Measurements from ENCODE around the gene PLXNB3.
A peak's percentile ranks its signal among the peaks of the same experiment; 100 is the strongest.
"Not testable (repeated sequence)": the region's sequence is repeated elsewhere in the genome, so short reads cannot be mapped to it uniquely, and the experiment has no call there.

The PLXNB3 gene

DNA sequence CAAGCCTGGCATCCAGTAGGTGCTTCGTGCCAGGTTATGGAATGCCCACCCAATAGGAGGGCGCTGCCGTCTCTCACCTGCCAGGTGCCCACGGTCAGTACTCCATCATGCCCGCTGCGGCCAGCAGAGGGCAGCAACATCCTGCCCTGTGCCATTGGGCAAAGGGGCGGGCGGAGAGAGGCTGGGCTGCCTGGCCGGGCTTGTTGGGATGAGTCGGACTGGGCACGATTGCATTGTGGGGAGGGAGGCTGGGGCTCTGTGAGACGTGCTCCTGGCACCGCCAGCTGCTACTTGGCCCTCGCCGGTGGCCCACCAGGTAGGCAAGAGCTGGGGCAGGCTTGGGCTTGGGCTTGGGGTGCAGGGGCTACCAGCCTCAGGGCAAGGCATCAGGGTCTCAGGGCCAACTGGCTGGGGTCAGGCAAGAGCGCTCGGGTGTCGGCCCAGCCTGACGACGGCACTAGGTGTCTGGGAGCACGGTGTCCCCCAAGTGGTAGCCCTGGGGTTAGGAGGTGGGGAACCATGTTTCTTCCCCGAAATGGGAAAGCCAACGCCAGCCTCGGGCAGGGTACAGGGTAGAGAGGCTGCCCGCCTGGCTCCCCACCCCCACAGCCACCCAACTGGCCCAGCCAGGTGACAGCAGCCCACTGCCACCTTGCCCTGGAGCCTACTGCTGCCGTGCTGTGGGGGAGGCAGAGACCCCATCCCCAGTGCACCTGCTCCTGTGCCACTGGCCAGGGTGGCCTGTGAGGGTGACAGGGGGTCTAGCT is at the start of gene PLXNB3:
Gene PLXNB3, plus strand, starts transcription at position 261 of the 767 bp plus-strand sequence. CDS start 1,287 bp downstream, outside the sequence.
- DNase-seq (ENCODE audit: low spot score), result peak; percentile 86

DNA sequence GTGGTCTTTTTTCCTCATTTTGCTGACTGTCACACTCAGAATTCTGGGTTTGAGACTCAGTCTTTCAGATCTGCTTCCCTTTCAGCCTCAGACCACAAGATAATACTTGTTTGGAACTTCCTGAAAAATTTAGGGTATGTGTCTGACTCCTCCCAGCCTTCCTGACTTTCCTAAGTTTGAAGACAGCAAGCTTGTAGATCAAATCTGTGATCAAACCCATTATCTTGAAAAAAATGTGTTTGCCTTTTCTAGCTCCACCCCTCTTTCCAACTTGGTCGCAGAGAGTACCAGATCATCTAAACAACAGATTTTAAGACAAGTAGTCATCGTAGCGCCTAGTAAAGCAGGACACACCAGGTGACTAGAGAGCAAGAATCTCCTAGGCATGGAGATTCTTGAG is 49.8 kb upstream of the PLXNB3 start:
- no peak for DNase-seq (ENCODE audit: low spot score)

DNA sequence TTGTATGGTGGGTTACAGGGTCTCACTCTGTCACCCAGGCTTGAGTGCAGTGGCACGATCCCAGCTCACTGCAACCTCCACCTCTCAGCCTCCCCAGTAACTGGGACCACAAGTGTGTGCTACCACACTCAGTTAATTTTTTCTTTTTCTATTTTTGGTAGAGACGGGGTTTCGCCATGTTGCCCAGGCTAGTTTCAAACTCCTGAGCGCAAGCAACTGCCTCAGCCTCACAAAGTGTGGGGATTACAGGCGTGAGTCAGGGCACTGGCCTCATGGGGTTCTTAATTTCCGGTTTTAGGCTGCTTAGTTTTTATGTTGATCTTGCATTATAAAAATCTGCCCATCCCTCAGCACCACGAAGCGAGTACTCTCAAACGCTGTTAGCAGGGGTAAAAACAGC is 46.6 kb upstream of the PLXNB3 start:
- DNase-seq (ENCODE audit: low spot score), result no peak

DNA sequence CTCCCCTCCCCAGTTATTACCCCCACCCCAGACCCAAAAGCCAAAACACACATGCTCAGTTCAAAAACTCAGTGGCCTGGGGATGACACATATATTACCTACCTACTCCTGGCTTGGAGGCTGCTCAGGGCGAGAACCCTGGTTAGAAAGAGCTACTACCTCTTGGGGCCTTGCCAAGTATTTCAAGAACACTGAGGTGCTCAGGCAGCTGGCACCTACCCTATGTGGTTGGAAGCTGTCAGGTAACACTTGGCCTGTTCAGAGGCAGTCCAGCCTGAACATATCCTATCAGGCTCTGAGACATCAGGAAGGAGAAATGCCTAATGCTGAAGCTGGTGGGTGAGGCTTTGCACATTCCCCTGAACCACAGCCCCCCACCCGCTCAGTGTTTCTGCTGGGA is 44.8 kb upstream of the PLXNB3 start:
- no peak for DNase-seq (ENCODE audit: low spot score)

DNA sequence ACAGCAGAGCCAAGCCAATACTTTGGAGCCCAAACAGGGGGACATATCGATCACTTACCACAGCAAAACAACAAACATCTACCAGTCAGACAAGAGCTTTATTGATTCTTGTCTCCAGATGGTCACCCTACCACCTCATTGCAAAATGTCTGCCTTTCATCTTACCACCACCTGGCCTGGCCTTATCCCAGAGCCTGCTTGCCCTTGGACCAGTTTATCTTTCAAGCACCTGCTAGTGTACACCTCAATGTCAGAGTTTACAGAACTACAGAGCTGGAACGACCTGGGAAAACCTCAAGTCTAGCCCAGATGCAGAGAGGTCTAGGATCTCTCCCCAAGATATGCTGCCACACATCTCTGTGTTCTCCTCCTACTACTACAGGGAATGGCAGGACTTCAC is 44.3 kb upstream of the PLXNB3 start:
- no peak for DNase-seq (ENCODE audit: low spot score)

DNA sequence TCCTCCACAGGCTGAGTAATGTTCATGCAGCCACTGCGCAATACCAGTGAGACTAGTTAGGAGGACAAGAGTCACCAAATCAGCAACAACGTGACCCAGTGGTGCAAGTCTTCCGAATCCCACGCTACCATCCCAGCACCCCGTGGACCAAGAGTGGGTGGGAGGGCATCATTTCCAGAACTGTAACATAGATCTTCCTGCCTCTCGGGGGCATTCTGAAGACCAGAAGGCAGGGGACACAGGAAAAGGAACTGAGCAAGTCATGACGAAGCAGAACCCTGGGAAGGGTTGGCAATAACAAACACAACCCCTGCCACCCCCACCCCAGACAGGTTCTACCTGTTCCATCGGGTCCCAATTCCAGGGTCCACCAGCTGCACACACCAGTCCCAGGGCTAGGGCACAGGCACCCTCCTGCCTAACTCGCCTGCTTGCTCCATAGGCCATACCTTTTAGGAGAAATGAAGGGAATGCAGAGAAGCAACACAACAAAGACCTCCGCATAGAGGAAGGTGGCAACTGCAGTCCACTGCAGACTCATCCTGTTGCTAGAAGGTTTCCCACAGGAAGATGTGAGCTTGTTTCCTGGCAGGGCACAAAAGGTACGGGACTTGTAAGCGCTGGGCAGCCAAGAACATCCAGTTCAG is 41.2 kb upstream of the PLXNB3 start:
- no peak for DNase-seq (ENCODE audit: low spot score)

DNA sequence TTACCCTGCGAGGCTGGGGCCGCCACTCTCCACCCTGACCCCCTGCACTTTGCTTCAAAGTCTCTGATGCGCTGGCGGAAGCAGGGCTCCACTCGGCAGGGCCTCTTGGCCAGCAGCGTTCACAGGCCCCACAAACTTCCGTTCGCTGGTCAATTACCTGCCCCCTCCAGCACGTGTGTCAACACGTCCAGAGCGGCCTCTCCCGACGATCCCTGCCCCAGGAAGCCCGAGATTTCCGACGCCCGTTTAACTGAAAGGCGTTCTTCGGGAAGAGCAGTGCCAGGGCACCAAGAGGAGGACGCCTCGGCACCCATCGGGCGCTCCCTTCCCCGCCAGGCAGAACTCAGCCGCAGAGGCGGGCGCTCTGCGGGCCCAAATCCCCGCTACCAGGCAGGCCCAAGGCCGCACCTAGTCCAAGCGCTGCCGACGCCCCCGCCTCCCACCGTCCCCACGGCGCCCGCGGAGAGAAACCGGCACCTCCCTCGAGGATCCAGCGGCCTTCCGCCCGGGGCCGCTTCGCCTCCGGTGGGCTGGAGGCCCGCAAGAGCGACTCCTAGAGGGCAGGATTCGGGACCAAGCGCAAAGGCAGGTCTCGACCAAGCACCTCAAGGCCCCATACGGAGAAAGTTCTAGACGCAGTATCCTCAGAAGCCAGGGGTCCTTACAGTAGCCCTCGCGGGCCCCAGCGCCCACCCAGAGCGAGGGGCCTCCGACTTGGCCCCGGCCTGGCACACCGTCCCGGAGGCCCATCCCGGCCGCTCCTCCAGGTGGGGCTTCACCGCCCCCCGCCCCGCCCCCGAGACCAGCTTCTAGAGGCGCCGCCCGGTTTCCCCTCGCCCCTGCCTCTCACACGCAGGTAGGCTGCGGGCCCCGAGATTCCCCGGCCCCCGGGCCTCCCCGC is 40.4 kb upstream of the PLXNB3 start:
- peak; percentile 65 for DNase-seq (ENCODE audit: low spot score)

DNA sequence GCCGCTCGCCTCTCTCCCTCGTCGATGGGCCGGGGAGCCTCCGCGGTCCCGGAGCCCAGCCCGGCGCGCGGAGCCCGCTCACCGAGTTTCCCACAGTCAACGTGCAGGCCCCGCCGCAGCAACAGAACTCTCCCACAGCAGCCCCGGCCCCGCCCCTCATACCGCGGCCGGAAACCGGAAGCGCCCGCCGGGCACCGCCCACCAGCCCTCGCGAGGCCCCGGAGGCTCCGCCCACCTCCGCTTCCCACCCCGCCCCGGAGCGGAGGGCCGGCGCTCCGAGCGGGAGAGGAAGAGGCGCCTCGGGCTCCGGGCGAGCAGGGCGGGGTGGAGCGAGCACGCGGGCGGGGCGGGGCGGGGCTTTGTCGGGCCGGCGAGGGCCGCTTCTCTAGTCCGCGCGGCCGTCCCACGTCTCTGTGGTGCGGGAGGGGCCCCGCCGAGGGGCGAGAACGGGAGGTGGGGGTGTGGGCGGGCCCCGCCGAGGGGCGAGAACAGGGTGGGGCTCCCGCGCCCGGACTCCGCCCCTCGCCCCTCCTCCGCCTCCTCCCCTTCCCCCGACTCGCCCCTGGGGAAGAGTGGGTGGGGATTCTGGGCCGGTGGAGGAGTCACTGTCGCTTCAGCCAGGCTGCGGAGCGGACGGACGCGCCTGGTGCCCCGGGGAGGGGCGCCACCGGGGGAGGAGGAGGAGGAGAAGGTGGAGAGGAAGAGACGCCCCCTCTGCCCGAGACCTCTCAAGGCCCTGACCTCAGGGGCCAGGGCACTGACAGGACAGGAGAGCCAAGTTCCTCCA is 39.6 kb upstream of the PLXNB3 start, which contains the start of the genes ABCD1 and BCAP31:
Gene ABCD1, plus strand, starts transcription at position 605 of the 787 bp plus-strand sequence. CDS start 411 bp downstream, outside the sequence.
Gene BCAP31, minus strand, starts transcription at position 136 of the 787 bp plus-strand sequence. CDS start 1,143 bp downstream, outside the sequence.
- peak; percentile 87 for DNase-seq (ENCODE audit: low spot score)

DNA sequence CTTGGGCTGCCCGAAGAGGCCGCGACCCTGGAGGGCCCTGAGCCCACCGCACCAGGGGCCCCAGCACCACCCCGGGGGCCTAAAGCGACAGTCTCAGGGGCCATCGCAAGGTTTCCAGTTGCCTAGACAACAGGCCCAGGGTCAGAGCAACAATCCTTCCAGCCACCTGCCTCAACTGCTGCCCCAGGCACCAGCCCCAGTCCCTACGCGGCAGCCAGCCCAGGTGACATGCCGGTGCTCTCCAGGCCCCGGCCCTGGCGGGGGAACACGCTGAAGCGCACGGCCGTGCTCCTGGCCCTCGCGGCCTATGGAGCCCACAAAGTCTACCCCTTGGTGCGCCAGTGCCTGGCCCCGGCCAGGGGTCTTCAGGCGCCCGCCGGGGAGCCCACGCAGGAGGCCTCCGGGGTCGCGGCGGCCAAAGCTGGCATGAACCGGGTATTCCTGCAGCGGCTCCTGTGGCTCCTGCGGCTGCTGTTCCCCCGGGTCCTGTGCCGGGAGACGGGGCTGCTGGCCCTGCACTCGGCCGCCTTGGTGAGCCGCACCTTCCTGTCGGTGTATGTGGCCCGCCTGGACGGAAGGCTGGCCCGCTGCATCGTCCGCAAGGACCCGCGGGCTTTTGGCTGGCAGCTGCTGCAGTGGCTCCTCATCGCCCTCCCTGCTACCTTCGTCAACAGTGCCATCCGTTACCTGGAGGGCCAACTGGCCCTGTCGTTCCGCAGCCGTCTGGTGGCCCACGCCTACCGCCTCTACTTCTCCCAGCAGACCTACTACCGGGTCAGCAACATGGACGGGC is 38.8 kb upstream of the PLXNB3 start:
- DNase-seq (ENCODE audit: low spot score), result peak; percentile 32

DNA sequence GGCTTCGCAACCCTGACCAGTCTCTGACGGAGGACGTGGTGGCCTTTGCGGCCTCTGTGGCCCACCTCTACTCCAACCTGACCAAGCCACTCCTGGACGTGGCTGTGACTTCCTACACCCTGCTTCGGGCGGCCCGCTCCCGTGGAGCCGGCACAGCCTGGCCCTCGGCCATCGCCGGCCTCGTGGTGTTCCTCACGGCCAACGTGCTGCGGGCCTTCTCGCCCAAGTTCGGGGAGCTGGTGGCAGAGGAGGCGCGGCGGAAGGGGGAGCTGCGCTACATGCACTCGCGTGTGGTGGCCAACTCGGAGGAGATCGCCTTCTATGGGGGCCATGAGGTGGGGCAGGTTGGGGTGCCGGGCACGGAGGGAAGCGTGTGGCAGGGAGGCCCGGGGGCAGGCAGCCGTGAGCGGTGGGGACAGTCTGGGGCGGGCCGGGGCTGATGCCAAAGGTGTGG is 38.2 kb upstream of the PLXNB3 start:
- no peak for DNase-seq (ENCODE audit: low spot score)

DNA sequence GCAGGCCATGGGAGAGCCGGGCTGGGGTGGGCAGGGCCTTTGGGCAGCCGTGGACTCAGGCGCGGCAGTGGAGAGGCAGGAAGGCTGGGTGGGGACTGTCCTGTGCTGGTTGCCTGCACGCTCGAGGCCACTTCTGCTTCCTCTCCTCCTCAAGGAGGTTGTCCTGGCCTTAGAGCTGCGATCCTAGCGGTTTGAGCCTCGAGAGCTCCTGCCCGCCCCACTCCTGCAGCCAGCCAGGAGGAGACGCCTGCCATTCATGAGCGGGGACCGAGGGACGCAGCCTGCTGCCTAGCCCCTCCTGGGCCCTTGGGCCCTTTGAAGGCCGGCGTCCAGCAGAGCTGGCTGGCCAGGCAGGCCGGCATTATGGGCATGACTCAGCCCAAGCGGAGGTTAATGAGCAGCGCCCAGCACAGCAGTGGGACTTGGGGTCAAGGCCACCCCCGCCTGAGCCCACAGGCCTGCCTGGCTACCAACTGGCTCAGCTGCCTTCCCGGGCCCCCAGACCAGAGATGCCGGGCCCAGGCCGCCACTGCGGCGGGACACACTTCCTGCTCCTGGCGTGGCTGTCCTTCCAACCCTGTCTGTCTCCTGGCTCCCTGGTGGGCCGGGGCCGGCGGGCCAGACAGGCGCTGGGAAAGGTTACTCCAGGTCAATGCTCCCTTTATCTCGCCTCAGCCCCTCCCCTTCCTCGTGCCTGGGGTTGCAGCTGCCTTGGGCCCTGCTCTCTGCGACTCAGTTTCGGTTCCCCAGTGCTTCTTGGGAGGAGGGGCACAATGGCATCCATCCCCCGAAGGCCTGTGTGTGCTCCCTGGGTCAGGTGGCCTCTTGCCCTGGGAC is 37.5 kb upstream of the PLXNB3 start:
- peak; percentile 71 for DNase-seq (ENCODE audit: low spot score)

DNA sequence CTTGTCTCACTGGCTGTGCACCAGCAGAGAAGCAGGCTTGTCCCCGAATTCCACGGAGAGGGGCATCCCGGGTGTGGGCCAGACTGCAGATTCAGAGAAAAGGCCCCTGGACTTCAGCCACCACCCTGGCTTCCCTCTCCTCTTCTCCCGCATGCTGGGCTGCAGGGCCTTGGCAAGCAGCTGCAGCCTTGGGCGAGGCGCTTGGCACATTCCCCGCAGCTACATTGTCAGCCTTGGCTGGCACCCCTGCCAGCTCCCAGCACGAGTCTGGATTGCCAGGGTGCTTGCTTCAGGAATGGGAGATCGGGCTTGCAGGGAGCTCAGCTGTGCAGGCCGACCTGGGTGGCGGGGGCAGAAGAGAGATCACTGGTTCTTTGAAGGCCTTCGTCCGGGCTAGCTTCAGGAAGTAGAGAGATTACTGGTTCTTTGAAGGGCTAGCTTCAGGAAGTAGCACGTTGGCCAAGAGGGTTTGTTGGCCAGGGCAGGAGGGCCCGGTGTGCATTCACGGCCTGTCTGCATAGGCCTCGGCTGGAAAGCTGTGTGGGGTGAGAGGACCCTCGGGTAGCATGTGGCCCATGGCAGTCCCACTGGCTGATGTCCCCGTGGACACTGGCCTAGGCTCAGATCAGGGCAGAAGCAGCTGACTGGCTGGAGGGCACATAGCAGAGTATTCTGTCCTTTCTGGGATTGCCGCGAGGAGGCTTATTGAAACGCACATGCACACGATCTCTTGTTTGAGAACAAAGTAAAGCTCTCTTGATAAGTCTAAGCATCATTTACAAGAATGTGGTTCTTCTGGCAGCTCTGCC is 36.7 kb upstream of the PLXNB3 start:
- DNase-seq (ENCODE audit: low spot score), result peak; percentile 24

DNA sequence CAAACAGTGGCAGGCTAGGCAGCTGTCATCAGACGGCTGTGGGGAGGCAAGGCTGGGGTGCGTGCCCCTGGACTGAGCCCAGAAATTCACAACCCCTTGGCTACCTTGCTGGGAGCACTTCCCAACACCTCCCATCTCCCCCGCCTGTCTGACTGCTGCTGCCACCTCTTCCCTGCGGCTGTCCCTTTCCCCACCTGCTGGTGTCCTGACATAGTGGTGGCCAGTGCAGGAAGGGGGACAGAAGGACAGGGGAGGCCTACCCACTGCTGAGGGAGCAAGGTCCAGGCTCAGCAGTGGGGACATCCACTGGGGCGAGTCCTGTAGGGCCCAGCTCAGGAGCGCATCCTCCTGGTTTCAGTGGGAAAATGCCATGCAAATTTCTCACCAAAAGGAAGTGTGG is 36.0 kb upstream of the PLXNB3 start:
- DNase-seq (ENCODE audit: low spot score), result no peak

DNA sequence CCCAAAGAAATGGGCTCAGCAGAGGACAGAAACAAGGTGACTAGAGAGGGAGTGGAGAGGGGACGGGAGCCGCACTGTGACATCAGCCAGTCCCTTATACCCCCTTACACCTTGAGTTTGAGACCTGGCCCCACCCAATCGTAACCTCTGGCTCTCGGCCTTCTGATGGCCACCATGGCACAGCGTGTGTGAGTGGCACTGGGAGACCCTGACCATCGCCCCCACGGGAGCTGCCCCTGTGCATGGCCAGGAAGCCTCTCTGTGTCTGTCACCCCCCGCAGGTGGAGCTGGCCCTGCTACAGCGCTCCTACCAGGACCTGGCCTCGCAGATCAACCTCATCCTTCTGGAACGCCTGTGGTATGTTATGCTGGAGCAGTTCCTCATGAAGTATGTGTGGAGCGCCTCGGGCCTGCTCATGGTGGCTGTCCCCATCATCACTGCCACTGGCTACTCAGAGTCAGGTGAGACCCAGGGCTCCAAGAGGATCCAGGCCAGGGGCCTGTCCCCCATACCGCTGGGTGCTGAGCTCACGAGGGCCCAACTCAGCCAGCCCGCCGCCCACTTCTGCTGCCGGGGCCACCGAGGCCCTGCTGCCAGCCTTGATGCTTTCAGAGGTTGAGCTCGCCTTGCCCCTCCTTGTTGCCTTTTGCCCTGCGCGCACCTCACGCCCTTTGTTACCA is 35.0 kb upstream of the PLXNB3 start:
- DNase-seq (ENCODE audit: low spot score), result no peak

DNA sequence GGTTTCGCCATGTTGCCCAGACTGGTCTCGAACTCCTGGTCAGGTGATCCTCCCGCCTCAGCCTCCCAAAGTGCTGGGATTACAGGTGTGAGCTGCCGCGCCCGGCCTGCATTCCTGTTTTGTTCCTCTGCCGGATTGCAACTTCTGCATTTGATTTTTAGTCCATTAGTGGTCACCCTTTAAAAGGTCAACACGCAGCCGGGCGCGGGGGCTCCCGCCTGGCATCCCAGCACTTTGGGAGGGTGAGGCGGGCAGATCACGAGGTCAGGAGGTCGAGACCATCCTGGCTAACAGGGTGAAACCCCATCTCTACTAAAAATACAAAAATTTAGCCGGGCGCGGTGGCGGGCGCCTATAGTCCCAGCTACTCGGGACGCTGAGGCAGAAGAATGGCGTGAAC is 33.9 kb upstream of the PLXNB3 start:
- not testable (repeated sequence) for DNase-seq (ENCODE audit: low spot score)

DNA sequence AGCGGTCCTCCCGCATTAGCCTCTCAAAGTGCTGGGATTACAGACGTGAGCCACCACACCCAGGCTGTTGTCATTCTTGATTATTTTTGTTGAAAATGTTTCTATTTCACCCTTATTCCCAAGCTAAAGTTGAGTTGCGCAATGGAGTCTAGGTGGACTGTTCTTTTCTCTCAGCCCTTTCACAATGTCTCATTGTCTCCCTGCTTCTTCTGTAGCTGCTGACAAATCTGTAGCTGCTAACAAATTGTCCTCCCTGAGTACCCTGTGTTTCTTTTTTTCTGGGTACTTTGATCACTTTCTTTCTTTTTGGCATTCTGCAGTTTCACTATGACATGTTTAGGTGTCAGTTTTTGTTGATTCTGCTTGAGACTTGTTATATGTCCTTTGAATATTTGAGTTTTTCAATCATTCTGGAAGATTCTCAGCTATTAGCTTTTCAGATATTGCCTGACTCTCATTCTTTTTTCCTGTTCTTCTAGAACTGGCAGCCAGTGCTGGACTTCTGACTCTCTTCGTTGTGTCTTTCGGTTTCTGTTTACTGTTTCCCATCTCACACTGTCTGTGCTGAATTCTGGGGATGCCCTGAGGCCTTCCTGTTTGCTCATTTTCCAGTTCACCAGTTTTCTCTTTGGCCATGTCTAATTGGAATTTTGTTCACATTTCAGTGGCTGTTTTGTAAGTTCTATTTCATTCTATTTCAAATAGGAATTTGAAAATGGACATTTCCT is 32.8 kb upstream of the PLXNB3 start:
- DNase-seq (ENCODE audit: low spot score), result no peak

DNA sequence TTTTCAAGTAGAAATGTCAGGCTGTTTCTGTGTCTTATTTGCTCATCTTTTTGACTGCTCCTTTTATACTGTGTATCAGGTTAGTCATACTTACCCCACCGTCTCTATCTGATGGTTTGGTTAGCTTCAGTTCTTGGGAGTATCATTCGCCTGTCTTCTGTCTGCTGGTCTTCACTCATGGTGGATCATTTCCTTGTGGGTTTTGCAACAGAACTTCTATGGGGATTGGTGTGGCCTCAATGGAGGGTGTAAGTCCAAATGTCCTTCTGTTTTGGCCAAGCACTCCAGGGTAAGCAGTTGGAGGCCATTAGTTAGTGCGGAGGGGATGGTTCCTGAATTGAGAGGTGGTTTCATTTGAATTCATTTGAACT is 32.2 kb upstream of the PLXNB3 start:
- DNase-seq (ENCODE audit: low spot score), result no peak

DNA sequence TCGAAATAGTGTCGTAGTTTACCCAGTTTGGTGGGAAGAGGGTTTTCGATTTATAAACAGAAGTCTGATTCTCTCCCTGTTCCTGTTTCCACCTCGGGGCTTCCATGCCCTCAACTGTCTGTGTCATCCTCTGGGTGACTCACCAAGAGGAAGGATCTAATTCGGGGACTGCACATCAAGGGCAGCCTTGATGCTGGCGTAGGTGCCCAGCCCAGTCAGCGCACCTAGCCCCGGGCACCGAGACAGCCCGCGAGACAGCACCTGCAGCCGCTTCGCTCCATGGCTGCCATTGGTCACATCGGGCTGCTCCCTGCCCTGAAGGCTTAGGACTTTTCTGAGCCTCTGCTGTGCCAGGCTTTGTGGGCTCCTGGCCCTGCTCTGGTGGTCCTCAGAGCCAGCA is 31.6 kb upstream of the PLXNB3 start:
- no peak for DNase-seq (ENCODE audit: low spot score)

Data from iPS-NIHi11 (cell line).